Posterior vena cava (tissue), 2 donors: ENCODE results near the gene CABLES2. TPM values are rescaled to one million over a fixed set of nuclear protein-coding genes. Genes with fewer than 3 reads are reported as not detected.

Experiments
- DNase-seq: peaks from one replicate; pipeline ENCODE4 v3.0.0-alpha.2; 2020; ENCODE audit warnings: low spot score
- intact Hi-C, 2 donors: fragments of 100-400 bp; cut with DNase I; formaldehyde crosslinking; loops; one replicate each; pipeline versions ENCODE4 v1.14.1 to v1.14.2; 2022 to 2023
- total RNA-seq, 2 donors: library from RNA; stranded (reverse); fragmentation: NEBNext Ultra II Directional; extraction: Animal tissue kit (Norgen Biotek cat#: 25700); gene quantifications; one replicate each; pipeline ENCODE4 v1.2.1, GENCODE V29; 2021
- donor health status: DM: yes; HTN: yes; CAD: no.
- donor health status: DM: yes; HTN: yes; CAD: no.

Gene CABLES2
- total RNA-seq, 2 donors from 2014 or later = 3.4 to 3.8 TPM

DNA sequence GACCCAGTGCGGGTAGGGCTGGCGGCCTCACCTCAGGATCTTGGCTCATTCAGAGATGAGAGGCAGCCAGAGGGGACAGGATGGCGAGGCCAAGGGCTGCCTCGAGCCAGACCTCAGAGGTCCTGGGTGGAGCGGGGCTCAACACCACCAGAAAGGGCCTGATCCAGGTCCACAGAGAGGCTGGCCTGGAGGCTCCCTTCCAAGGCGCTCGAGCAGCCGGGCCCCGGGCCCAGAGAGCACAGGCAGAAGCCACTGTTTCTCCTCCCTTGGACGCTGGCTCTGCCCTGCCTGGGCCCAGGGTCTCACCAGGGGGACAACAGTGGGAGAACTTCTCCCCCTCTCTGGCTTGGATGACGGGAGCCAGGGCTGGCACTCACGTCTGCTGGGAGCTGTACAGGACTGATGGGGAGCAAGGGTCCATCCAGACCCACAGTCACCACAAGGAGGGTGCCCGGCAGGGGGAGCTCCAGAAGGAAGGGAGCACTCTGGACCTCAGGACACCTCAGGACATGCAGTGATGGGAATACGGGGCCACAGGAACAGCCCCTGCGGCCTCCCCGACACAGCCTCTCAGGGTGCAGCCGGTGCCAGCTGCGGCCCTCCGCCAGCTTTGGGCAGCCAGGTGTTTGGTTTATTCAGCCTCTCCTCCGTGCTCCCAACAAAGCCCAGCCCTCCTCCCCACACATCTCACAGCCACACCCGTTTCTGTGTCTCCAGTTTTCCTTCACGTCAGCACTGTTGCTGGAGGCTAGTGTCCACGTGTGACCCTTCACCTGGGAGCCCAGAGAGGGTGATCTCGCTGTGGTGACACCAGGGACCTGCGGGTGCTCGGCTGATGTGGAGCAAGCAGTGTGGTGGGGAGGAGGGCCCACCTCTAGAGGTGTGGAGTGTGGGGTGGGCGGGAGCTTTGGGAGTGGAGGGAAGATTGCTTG is 11.5 kb downstream of the CABLES2 start:
- intact Hi-C loops = no loop called here
- no peak for DNase-seq

DNA sequence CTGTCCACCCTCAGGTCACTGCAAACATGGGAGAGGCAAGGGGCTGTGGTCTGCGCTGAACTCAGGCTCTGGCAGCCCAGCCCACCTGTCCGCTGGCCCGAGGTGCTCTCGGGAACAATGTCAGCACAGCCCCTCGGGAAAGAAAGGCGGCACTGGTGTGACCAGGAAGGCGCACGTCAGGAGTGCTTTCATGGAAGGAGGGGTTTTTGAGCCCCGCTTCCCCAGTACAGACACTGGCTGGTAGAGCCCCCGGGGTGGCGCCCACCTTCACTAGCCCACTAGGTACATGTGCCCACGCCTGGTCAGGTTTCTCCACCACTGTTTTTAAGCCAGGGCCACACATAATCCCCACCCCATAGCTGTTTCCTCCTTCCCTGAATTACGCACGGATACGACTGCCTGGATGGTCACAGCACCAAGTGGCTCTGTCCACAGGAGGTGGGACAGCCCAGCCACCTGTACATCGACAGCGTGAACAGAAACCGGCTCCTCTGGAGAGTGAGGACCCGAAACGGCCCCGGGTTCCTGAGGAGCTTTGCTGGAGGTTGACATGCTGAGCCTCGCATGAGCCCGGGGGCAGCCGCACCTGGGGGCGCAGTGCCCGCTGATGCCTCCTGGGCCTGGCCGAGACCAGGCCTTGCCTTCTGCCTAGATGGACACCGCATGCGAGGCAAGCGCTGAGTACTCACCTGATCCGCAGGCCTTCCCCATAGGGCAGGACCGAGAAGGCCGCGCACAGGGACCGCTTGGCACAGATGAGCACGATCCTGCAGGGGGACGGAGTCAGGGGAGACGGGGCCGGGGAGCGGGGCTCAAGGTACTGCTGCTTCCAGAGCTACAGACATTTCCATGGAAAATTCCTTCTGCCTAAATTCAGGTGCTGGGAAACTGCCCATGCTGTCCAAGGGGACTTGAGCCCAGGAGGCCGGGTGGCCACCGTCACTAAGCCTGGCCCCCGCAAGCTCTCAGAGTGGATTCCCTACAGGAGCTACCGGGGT is 12.5 kb downstream of the CABLES2 start:
- no peak for DNase-seq
- intact Hi-C loops = no loop called here

DNA sequence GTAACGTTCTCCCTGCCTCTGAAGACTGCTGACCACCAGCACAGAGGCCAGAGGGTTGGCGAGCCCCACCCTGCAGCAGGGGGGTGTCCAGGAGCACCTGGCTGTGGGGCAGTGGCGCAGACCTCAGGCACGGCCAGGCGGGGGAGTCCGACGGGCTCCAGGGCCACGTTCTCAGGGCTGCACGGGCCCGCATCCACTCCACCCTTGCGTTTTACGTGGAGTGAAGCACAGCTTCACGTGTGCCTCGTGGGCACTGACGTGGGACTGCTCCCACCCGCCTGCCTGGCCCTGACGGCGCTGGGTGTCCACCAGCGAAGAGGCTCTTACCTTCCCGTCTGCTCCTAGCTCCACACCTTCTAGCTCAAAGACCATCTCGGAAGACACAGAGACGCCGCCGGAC is 13.3 kb downstream of the CABLES2 start:
- DNase-seq = no peak
- intact Hi-C loops = no loop called here

GRCh38 chr20:62393335-62393665 is 13.8 kb downstream of the CABLES2 start:
- intact Hi-C loops = no loop called here
- no peak for DNase-seq

DNA sequence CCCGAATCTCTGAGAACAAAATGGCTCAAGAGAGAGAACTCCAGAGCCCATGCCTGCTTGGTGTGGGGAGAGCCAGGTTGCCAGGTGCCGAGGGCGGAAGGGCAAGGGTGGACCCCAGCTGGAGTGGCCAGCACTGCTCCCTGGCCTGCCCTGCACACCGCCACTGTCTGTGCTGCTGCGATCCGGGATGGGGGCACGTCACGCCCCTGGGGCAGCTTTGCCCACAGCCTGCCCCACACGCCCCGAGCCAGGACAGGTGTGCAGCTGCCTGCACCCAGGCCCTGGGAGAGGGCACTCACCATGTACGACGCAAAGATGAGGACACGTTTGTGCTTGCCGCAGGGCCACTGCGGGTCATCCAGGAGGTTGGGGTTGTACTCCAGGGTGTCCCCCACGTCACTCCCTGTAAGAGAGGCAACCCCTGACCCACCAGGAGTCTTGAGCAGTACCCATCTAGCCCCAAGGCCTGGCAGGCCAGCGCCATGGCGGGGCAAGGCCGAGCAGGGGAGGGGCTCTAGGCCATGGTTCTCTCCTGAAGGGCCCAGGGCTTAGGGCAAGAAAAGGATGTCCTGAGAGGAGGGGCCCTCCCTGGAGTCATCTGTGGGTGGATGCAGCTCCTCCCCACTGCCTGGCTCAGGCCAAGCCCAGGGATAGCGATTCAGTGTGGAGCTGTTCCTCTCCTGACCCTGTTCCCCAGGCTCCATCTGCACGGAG is 14.3 kb downstream of the CABLES2 start:
- intact Hi-C loops = no loop called here
- no peak for DNase-seq

- intact Hi-C loops = no loop called here
- no peak for DNase-seq
Observed at GRCh38 chr20:62392077-62392418, 15.0 kb downstream of the CABLES2 start.

GRCh38 chr20:62391165-62392076 is 15.7 kb downstream of the CABLES2 start:
- intact Hi-C loops = no loop called here
- no peak for DNase-seq

DNA sequence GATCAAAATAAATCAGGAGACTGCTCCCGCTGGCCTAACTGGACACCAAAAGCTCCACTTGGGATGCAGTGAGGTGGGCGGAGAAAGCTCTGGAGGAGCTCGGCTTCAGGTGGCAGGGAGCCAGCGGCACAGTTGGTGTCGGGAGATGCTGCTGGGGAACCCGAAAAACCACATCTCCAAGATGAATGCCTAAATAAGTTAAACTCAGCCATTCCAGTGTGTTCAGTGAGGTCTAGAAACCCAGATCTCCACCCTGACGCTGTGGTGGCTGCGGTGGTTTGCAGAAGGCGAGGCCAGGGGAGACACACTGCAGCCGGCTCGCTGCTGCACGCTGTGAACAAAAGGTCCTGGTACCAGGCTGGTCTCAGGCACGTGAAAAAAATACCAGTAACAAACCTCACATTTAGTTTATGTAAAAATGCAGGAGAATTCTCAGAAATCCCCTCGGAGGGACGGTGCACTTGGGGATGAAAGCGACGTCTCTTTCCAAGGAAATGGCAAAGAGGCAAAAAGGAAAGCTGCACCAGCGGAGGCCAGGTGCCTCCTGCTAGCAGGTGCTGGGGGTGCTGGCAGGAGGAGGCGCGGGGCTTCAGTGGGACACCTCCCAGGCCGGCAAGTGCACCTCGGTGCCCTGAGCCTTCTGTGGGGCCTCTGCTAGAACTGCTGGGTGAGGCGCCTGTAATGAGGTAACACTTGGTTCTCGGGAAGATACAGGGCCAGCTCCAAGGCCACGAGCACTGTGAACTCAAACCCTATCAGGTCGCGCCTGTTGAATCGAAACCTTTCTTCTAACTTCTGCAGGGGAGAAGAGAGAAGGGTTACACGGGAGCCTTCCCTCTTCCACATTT is 16.5 kb downstream of the CABLES2 start:
- intact Hi-C loops = no loop called here
- no peak for DNase-seq

DNA sequence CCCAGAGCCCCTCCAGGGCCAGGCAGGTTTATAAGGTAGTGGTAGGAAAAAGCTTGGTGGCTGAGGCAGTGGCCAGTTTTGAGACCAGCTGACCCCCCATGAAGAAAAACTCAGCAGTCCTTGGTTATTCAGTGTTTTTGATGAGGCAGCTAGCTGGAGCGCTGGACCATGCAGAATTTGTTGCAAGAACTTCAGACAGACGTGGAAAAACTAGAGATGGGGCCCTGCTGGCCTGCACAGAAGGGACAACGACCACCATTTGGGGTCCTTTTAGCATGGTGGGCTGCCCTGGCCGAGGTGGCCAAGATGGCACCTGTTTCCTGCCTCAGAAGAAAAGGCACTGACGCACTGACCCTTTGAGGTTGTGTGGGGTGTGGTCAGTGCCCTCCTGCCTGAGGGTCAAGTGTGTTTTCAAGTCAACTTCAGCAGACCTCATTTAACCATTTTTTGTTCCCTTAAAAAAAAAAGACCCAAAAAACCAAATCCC is 17.4 kb downstream of the CABLES2 start:
- intact Hi-C loops = loop anchor here in 1 of 2 donors (5.0 kb wide), 1 partner anchor 207 kb away; the partner anchor contains the start of gene MTG2
- DNase-seq = no peak

DNA sequence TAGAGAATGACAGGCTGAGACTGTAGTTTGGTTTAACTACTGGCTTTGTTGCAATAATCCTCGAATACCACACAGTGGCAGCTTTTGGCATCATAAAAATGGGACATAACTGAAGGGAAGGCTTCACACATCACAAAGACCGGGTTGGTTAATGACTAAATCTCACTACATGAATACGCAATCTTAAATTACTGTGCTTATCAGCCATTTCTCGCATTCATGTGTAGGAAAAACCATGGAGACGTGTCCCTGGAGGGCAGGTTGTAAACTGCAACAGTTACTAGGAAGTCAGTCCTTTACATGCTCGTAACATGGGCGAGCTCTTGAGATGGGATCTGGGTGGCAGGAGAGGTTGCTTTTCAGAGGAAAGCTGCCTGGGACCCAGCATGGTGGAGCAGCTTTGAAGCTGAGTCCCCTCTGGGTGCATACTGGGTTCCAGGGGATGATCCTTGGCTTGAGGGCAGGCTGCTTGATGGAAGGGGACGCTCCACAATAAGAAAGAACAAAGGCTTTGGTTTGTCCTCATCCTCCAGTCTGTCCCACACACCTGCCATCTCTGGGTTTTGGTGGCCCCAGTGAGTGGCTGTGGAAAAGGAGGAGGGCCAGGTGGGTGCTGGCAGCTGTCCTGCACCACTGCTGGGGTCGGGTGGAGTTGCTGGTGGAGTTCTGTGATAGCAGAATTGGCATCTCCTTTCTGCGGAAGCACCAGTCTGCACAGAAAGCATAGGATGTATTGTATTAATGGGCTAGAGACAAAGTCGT is 18.1 kb downstream of the CABLES2 start:
- intact Hi-C loops = loop anchor here in 1 of 2 donors (5.0 kb wide), 1 partner anchor 207 kb away; the partner anchor contains the start of gene MTG2
- DNase-seq = no peak

DNA sequence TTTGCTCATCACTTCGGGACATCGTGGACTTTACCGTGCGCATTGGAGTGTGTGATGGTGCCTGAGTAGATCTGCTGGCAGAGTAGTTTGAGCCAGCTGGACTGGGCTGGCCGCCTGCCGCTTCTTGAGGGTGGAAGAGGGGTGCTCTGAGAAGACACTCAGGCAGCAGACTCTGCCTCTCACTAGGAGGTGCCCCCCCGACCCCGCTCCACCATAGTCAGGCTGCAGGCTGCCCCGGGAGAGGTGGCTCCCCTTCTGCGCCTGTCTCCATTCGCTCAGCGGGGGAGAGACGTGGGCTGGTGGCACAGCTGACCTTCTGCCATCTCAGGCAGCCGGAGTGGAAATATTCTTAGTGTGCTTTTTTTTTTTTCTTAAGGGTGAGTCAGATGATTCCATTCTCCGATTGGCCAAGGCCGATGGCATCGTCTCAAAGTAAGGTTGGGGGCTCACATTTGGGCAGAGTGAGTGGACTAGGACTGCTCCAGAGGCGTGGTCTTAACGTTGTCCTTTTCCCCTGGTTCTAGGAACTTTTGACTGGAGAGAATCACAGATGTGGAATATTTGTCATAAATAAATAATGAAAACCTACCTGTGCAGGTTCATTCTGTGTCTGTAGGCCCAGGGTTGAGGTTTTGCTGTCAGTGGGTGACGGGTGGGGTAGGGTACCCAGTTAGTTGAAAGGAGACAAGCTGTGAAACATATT is 19.0 kb downstream of the CABLES2 start:
- DNase-seq = no peak
- intact Hi-C loops = loop anchor here in 1 of 2 donors (5.0 kb wide), 1 partner anchor 206 kb away; the partner anchor contains the start of gene MTG2

- intact Hi-C loops = loop anchor here in 1 of 2 donors (5.0 kb wide), 1 partner anchor 205 kb away; the partner anchor contains the start of gene MTG2
- DNase-seq = no peak
Observed at GRCh38 chr20:62387219-62387913, 19.7 kb downstream of the CABLES2 start.

DNA sequence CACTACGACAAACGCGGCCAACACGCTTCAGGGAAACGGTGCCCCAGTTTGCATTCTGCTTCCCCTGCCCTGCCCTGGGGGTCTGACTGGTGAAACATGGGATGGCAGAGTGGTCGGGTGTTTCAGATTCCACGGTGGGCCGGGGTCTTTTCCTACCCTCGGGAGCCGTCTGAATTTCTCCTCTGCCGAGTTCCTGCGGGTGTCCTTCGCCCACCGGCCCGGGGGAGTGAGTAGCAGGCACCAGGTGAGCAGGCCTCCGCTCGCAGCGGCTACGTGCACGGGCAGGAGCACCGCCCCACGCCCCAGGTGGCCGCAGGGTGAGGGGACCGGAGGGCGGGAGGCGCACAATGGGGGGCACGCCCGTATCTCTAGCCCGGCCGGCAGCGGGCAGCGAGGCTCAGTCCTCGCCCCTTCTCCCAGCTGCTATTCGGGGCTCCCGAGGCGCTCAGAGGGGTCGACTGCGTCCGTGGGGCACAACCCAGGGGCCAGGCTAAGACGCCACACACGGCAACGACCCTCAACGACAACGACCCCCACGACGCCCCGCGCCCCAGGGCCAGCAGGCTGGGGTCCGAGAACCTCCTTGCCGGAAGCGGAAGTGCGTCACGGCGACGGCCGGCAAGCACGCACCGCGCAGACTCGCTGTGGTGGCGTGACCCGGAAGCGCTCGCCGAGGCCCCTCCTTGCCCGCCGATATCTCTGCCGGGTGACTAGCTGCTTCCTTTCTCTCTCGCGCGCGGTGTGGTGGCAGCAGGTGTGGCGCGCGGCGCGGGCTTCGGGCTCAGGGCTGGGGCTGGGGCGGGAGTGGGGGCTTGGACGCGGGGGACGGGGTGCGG is 20.5 kb downstream of the CABLES2 start, which contains the start of gene RPS21:
Gene RPS21, plus strand, starts transcription at position 721 of the 836 bp plus-strand sequence. CDS start 236 bp downstream, outside the sequence.
- intact Hi-C loops = loop anchor here in 1 of 2 donors (5.0 kb wide), 1 partner anchor 204 kb away; the partner anchor contains the start of gene MTG2
- peak; percentile 99 for DNase-seq
